IPS DF 4.7 (cell line): Measurements from ENCODE around the gene CYB5R3.

Source experiments
- DNase-seq: peaks from one replicate; pipeline ENCODE4 v3.0.0-alpha.2; 2013; ENCODE audit warnings: low spot score; ENCODE audit errors: extremely low read depth

The CYB5R3 gene

DNA sequence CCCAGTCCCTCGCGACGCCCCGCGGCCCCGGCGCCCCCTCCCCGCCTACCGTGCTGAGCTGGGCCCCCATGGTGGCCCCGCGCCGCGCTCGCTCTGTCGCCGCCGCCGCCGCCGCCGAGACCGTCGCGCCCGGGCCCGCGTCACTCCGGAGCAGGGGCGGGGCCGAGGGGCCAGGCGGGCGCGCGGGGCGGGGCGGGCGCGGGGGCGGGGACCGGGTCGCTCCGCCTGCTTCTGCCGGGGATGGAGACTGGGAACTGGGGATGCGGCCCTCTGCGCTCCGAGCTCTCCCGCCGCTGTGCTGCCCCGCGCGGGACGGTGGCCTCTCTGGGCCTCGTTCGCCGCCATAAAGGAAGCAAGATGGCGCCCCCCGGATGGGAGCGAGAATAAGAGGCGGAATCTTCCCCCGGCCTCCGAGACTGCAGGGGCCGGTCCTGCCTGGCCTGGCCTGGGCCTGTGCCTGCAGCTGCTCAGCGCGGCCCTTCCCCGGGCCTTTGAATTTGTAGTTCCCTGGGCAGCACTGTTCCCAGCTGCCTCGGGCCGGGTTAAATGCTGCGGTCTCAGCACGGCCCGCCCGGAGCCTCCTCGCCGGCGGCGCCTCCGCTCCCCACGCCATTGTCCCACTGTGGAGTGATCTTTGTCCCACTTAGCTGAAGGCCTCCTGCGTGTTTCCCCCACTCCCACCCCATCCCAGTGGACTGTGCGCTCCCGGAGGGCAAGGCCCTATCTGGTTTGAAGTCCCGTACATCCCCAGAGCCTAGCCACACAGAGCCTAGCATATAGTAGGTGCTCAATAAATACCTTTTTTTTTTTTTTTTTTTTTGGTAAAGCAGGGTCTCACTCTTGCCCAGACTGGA is at the start of gene CYB5R3:
Gene CYB5R3, minus strand, starts transcription at position 147 of the 854 bp plus-strand sequence. Its CDS starts 77 bp downstream, at position 70.
- DNase-seq: no peak

DNA sequence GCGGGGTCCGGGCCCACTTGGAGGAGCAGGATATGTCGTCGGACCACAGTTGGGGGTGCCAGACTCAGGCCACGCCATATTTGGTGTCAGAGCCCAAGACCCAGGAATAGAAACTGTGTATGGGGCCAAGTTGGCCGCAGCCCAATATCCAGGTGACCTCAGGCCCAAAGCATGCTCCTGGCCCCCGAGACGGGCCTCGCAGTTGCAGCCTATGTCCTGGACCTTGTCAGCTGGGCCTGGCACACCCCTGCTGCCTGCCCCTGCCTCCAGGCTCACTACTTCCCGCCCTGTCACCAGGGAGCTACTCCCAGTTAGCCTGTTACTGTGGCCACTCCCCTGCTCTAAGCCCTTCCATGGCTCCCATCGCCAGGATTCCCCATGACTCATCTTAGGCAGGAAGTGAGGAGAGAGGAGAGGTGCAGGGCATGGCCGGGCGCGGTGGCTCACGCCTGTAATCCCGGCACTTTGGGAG is 48.4 kb upstream of the CYB5R3 start:
- DNase-seq: no peak

DNA sequence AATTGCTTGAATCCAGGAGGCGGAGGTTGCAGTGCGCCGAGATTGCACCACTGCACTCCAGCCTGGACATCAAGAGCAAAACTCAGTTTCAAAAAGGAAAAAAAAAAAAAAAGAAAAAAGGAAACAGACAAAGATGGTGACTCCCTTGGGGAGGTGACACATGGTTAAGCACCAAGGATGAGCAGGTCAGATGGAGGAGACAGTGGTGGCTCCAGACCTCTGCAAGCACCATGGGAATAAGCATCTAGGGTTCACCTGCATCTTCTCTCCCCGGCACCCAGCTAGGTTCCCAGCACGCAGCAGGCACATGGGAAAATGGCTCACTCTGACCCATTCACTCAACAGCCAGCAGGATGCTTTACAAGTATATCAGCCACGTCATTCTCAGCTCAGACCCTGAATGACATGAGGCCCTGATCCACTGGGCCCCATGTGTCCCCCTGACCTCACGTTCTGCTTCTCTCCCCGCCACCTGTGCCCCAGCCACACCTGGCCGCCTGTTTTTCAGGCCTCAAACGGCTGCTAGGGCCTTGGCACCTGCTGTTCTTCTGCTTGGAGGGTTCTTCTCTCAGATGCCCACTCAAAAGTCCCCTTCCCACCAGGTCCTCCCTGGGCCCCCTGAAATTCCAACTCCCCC is 47.3 kb upstream of the CYB5R3 start:
- DNase-seq: no peak

DNA sequence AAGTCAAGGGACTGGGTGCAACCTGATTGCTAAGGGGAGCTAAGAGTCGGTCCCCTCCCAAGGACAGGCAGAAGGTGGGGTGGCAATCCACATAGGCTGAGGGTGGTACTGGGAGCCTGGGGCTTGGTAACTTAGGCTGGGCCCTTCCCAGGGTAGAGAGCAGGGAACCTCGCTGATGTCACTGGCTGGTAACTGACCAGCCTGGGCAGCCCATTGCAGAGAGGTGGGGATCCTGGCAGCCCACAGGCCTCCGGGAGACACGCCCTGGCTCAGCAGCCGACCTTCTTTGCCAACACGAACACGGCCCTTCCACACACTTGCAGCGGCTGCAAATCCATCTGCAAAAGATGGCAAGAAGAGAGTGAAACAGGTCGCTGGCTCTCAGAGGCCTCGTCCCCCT is 46.1 kb upstream of the CYB5R3 start:
- no peak for DNase-seq

DNA sequence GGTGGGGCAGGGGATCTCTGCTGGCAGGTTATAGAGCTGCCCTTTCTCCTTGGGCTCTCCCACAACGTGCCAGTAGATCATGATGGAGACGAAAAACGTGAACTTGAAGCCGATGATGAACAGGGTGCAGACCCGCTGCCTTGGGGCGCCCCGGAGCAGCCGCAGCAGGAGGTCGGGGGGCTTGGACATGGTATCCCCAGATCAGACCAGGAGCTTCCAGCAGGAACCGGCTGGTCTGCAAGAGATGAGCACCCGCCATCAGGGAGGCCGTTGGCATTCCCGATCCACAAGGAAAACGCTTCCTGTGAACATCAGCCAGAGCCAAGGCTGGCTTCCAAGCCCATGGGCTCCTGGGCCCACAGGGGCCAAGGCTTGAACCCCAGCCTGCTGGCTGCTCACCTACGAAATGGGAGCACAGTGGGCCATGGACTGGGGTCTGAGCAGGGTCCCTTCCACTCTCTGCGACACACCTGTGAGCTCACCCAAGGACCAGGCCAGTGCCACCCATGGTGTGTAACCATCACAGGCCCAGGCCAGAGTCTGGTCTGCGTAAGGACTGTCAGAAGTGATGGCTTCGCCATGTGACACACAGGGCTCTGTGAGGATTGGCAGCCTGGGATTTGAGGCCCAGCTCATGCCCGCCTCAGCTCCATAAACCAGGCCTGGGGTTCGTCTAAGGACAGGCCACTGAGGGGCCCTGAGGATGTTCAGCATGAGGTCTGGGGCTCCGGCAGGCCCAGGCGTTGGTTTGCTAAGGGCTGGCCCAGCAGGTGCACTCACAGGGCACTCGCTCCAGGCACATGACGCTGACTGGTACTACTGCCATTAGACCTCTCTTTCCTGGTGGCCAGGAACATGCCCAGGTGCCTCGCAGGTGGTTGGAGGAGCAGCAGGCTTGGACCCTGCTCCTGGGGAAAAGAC is 44.8 kb upstream of the CYB5R3 start:
- no peak for DNase-seq

DNA sequence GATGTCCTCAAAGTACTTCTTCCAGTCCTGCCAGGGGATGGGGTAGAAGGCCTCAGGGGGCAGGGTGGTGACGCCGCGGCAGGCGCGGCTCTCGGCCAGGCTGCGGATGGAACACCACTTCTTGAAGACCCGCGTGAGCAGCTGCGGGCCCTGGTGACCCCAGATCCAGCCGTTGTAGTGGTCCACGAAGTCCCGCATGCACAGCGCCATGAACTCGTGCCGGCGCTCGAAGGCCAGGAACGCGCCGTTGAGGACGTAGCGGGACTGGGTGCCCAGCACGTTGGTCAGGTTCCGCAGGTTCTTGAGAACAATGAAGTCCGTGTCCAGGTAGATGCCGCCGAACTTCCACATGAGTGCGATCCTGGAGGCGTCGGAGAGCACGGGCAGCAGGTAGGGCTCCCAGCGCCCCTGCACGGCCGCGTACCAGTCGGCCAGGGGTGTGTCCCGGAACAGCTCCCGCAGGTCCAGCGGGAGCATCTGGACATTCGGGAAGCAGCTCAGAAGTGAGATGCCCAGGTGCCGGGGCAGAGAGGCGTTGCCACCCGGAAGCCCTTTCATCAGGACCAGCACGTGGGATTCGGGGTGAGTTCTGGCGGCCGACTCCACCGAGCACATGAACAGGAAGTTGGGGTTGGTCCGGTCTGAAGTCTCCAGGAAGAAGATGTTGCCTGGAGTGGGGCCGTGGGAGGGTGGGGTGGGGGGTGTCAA is 44.0 kb upstream of the CYB5R3 start:
- DNase-seq: no peak

DNA sequence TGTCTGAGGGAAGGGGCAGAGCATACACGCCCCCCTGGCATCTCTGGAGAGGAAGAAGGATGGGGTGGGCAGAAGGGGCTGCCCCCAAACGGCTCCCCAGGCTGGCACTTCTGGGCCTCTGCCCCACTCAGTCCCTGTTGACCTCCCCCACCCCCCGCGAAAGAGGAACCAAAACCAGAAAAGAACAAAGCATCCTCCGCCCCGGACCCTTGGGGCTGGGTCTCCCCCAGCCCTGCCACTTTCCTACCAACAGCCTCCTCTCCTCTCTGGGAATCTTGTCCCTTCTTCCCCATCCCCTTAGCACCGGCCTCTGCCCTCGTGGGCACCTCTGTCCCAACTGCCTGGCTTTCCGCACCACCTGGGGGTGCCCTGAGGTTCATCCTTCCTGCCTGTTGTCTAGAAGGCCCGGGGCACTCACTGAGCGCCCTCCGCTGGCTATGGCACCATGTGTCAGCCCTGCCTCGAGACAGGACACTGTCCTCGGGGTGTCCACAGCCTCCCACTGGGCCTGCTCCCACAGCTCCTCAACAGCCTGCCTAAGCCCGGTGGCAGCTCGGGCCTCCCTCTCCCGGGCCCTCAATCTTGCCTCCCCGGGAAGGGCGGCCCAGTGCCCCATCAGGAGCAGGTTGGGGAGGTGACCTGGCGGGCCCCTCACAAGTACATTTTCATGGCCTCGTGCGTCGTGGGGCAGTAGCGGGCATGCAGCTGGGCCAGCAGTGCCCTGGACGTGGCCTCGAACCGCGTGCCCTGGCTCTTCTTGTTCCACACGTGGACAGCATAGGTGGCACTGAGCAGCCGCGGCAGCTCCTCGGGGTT is 43.3 kb upstream of the CYB5R3 start:
- DNase-seq: no peak

DNA sequence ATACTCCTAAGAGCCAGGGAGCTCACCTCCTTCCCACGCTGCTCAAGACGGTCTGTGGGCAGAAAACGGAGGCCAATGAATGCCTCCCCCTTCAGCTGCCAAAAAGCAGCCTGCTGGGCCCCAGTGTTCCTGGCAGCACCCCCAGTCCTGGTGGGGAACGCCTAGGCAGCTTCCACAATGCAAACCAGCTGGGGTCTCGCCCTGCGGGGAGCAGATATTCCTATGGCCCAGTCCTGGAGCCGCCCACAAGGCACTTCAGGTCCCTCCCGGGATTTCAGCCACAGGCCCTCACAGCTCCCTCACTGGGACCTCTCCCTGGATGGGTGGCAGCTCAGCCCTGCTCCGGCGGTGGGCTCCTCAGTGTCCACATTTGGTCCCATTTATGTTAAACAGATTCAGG is 42.2 kb upstream of the CYB5R3 start:
- no peak for DNase-seq

DNA sequence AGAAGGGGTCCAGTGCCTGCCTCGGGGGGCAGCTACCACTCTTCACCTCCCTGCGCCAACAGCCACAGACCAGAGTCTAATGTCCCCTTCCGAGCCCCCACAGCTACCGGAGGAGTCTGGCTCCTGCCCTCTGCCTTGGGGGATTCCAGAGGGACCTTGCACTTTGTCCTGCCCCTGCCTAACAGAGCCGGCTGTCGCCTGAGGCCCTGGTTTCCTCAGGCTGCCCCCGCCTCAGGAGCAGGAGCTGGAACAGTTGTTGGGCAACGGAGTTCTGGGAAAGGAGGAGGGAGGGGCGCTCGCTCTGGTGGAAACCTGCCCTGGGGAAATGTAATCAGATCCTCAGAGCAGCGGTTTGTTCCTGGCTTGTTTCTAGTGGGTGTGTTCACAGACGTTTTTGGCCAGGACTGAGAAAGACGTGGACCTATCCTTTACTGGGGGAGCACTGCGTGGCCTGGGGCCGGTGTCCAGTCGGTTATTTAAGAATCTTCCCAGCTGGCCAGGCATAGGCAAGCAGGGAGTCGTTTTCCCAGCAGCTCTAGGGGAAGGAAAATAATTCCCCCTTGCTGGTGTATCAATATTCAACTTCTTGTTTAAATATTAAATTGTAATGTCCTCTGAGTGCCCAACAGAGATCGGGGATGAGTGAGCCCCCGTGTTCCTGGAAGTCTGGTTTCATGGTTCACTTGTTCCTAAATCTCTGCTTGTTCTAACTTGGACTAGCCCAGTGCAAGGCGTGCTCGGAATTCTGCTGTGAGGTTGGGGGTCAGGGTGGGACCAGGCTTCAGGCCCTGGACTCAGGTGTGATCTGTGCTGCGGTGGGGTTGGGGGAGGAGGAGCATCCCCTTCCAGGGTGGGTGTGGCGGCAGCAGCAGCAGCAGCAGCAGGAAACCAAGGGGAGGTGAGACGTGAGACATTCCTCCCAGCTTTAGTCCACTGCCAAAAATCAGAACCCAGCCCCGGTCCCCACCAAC is 39.3 kb upstream of the CYB5R3 start:
- no peak for DNase-seq

DNA sequence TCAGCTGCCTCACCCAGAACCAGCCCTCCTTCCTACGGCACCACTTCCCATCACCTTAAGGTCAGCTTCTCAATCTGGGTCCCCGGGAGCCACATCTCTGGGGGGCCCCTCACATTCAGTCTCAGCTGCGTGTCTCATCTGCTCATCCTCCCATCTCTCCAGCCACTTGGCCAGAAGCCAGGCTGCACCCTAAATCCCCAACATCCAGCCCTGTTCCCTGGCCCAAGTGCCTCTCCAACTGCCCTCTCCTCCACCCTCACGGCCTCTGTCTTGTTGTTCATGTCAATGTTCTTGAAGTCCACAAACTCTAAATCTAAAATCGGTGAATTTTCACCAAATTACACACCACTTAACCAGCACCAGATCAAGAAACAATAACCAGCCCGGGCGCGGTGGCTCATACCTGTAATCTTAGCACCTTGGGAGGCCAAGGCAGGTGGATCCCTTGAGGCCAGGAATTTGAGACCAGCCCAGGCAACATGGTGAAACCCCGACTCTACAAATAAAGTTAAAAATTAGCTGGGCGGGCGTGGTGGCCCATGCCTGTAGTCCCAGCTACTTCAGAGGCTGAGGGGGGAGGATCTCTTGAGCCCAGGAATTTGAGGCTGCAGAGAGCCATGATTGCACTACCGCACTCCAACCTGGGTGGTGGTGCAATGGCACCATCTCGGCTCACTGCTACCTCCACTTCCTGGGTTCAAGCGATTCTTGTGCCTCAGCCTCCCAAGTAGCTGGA is 37.7 kb upstream of the CYB5R3 start:
- DNase-seq: no peak

DNA sequence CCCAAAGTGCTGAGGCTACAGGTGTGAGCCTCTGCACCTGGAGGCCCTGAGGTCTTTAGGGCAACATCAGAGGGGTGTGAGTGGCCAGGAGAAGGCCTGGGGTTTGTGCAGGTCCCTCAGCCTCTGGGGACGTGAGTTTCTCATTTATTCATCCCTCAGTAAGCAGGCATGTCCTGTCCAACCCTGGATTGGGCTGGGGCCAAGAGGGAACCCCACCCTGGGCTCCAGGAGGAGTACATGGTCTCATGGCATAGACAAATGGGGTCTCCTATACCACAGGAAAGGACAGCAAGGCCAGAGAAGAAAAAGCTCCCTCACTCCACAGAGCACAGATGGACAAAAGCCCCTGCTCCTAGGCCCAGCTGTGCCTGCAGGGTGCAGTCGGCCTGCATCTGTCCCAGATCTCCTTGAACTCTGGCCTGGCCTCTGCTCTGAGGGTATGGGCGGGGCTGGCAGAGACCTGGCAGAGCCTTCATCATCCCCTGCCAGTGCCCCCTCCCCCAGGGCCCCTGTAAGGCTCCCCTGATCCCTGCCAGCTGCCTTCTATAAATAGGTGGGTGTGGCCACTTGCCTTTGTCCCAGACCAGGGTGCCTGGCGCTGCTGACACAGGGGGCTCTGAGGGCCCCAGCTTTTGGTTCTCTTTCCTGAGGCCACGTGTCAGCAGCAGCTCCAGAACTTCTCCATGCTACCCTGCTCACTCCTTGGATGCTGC is 36.9 kb upstream of the CYB5R3 start:
- DNase-seq: no peak

DNA sequence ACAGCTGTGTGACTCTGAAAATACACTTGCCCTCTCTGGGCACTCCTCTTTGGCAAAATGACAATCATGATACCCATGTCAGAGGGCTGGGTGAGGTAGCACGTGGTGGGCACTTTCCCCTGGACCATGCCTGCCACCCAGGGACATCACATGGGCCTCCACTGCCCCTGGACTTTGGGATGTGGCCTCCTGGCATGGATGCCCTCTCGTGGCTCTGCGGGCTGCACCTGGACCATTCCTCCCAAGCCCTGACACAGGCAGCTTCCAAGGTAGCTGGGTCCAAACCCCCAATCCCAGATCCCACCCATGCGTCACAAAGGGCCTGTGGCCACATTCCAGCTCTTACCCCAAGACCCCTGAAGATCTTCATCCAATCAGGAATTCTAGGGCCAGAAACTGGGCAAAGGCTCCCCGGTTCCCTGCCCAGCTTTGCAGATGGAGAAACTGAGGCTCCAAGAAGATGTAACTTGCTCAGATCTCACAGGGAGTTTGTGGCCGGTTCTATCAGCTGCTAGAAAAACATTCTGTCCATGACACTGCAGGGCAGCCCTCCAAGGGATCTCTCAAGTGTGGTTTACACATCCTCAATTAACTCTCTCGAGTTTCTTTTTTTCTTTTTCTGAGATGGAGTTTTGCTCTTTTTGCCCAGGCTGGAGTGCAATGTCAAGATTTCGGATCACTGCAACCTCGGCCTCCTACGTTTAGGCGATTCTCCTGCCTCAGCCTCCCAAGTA is 35.4 kb upstream of the CYB5R3 start:
- no peak for DNase-seq

DNA sequence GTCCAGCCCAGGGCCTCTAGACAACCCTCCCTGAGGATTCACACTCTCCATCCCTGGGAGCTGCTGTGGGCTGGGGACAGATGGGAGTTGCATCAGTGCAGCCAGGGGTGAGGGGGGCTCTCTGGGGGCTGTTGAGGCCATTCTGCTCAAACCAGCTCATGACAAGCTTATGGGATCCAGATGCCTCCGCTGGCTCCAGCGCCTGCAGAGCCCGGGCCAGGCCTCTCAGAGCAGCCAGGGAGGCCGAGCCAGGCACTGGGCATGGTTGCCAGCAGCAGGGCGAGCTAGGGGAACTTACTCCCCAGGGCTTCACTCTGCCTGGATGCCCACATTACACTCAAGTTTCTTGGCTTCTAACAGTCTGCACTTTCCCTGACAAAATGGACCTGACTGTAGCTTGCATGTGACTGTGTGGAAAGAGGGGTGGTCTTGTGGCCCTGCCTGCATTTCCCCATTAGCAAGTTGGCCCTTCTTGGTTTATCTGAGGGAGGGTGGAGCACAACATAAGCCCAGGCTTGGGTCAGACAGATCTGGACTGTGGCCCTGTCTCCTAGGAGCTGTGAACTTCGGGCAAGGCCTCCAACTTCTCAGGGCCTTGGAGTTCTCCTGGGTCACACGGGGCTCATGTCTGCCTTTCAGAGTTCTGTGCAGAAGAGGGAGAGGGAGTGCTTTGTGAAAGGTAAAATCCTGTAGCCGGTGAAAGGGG is 34.5 kb upstream of the CYB5R3 start:
- DNase-seq: no peak

DNA sequence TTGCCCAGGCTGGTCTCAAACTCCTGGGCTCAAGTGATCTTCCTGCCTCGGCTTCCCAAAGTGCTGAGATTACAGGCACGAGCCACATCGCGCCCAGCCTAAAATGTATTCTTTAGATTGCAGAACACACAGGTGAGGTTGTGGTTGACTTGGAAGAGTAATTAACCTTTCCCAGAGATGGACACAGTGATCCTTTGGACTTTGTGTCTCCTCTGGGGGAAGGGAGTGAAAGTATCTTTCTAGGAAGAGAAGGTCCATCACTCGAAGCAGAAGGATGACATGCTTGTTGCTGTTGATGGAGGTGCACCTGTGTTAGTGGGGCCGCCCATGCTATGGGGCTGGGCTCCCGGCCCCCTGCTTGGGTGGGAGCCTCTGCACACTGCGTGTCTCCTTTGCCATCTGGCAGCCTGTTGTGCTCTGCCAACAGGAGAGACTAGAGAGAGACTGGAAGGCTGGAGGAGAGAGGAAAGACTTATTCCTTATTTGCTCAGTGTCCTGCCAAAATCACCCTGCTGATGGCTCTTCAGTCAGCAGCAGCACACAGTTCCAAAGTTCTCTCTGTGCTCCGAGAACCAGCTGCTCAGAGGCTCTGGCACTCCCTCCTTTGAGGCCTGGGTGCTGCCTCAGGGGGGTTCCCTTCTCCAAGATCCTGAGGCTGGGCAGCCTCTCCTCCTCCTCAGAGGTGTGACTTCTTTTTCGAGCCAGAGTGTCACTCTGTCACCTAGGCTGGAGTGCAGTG is 33.1 kb upstream of the CYB5R3 start:
- no peak for DNase-seq

DNA sequence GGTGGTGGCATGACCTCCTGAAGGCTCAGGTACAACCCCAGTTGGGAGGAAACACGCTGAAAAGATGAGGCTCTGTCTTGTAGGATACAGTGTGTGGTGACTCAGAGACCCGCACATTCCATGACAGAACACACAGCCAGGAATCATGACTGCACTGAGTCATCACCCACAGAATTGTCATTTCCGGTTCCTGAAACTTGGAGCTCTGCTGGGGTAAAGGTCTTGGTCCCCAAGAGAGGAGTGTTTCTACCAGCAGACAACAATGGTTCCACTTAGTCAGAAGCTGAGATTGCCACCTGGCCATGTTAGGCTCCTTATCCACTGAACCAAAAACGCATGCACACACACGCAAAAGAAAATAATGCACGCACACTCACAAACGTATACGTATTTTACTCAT is 31.5 kb upstream of the CYB5R3 start:
- no peak for DNase-seq

DNA sequence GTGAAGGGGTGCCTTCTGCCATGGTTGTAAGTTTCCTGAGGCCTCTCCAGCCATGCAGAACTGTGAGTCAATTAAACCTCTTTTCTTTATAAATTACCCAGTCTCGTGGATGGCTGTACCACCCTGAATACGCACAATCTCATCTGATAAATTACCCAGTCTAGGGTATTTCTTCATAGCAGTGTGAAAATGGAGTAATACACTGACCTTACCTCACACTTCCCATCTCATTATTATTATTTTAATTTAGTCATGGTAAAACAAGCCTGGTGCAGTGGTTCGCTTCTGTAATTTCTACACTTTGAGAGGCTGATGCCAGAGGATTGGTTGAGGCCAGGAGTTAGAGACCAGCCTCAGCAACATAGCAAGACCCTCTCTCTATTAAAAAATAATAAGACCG is 30.5 kb upstream of the CYB5R3 start:
- no peak for DNase-seq
